DND-41 (cell line): ENCODE results near the gene MDM1.

ENCODE experiments used
- ATAC-seq: fragments of 200-7000 bp; cut with Tn5 transposase; 3 replicates; pipeline ENCODE4 v1.9.1; 2021; ENCODE audit warnings: low read depth; ENCODE audit not compliant: insufficient read depth
- DNase-seq: peaks from one replicate; pipeline ENCODE4 v3.0.0-alpha.2; 2020
- H2AFZ ChIP-seq: 2 replicates; pipeline ENCODE4 v1.6.0; 2012; ENCODE audit warnings: low read depth, low read length
- H3K27ac ChIP-seq: 2 replicates; pipeline ENCODE4 v1.5.1; 2012; ENCODE audit warnings: low read length, inconsistent platforms
- H3K27me3 ChIP-seq: fragments of 200-600 bp; sonication (generic); 2 replicates; pipeline ENCODE4 v1.6.0; 2012; ENCODE audit warnings: low read length, mild to moderate bottlenecking, inconsistent platforms; ENCODE audit not compliant: insufficient read depth, poor library complexity
- H3K36me3 ChIP-seq: 2 replicates; pipeline ENCODE4 v1.5.1; 2012; ENCODE audit warnings: low read length, inconsistent platforms; ENCODE audit not compliant: insufficient read depth
- H3K4me1 ChIP-seq: 2 replicates; pipeline ENCODE4 v1.5.1; 2012; ENCODE audit warnings: mild to moderate bottlenecking, low read length; ENCODE audit not compliant: insufficient read depth
- H3K4me2 ChIP-seq: 2 replicates; pipeline ENCODE4 v1.6.0; 2012; ENCODE audit warnings: mild to moderate bottlenecking, moderate library complexity, low read length, inconsistent platforms; ENCODE audit not compliant: insufficient read depth
- H3K4me3 ChIP-seq, 2 experiments: fragments of 200-600 bp in 1 of 2; shearing (Covaris generic) in 1 of 2; 2 replicates each; pipeline ENCODE4 v1.5.1; 2012 to 2016; ENCODE audit warnings: inconsistent platforms in 2 of 2, low read length in 2 of 2, mild to moderate bottlenecking in 2 of 2, low read depth in 1 of 2, moderate library complexity in 1 of 2
- H3K79me2 ChIP-seq: 2 replicates; pipeline ENCODE4 v1.6.0; 2012; ENCODE audit warnings: low read length, inconsistent platforms; ENCODE audit not compliant: insufficient read depth
- H3K9ac ChIP-seq: 2 replicates; pipeline ENCODE4 v1.6.0; 2012; ENCODE audit warnings: low read depth, mild to moderate bottlenecking, inconsistent platforms, low read length, moderate library complexity
- H3K9me3 ChIP-seq: 2 replicates; pipeline ENCODE4 v1.5.1; 2012; ENCODE audit warnings: low read length, moderate library complexity, mild to moderate bottlenecking, inconsistent platforms; ENCODE audit not compliant: insufficient read depth, severe bottlenecking
- H4K20me1 ChIP-seq: 2 replicates; pipeline ENCODE4 v1.6.0; 2012; ENCODE audit warnings: low read length; ENCODE audit not compliant: insufficient read depth
- EZH2 ChIP-seq: IDR thresholded peaks from 3 replicates; pipeline ENCODE4 v1.6.1; 2012; ENCODE audit warnings: borderline replicate concordance, low read depth, mild to moderate bottlenecking, moderate library complexity, low read length, inconsistent platforms; ENCODE audit not compliant: severe bottlenecking
- TF ChIP-seq, protein P1 (sequence below): IDR thresholded peaks from 2 replicates; pipeline ENCODE4 v1.5.1; 2012; ENCODE audit warnings: borderline replicate concordance, low read length, moderate library complexity, mild to moderate bottlenecking; ENCODE audit not compliant: poor library complexity, severe bottlenecking; ENCODE audit errors: extremely low read depth

Gene MDM1

DNA sequence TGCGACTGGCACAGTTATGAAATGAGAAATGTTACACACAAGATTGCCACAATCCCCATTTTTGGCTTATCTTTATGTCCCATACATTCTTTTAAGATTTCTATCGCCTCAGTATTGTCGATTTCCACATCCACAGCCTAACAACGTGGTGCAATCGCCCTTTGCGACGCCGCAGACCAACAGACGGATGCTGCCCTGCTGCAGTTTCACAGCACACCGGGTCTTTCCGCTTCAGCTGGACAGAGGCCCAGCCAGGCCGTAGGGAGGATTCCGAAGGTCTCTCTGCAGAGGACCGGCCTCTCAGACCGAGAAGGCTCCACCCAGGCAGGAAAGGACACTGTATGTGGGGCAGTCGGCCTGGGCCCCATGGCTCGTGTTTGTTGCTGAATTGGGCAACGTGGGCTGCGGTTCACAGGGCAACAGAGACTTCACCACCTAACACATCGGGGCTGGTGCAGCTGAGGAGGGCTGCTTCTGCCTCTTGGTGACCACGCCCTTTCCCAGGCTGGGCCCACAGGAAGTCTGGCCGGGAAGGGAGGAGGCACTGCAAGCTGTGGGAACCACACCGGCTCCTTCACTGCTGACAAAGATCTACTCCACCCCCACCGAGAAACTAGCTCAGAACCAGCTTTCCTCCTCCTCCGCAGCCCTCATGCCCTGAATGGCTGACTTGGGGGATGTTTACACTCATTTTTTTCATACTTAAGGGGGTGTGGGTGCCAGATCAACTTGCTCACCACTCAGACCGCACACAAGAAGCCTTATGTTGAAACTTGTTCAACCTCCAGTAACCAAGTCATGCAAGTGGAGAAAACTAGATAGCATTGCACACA lies 32.9 kb upstream of the MDM1 start:
- Histone ChIP-seq H4K20me1 (no peaks in the 10 kb centered on the region), H3K27me3 (no peaks in the 10 kb centered on the region), H3K4me1 (peaks cover 22% of the 10 kb centered on the region), H3K9ac (peak overlapping the region; percentile 33), H3K9me3 (no peaks in the 10 kb centered on the region), H3K4me3 (peak overlapping the region in 1 of 2 experiments; percentile 16; a peak in 1 of 4 replicates), H3K4me2 (peak overlapping the region; percentile 58), H2AFZ (peak overlapping the region; percentile 62), H3K79me2 (no peaks in the 10 kb centered on the region), H3K27ac (peak overlapping the region; percentile 75), H3K36me3 (no peaks in the 10 kb centered on the region)
- ATAC-seq, result peak; percentile 96
- peak; percentile 97 for DNase-seq
- TF ChIP-seq, protein P1, sequence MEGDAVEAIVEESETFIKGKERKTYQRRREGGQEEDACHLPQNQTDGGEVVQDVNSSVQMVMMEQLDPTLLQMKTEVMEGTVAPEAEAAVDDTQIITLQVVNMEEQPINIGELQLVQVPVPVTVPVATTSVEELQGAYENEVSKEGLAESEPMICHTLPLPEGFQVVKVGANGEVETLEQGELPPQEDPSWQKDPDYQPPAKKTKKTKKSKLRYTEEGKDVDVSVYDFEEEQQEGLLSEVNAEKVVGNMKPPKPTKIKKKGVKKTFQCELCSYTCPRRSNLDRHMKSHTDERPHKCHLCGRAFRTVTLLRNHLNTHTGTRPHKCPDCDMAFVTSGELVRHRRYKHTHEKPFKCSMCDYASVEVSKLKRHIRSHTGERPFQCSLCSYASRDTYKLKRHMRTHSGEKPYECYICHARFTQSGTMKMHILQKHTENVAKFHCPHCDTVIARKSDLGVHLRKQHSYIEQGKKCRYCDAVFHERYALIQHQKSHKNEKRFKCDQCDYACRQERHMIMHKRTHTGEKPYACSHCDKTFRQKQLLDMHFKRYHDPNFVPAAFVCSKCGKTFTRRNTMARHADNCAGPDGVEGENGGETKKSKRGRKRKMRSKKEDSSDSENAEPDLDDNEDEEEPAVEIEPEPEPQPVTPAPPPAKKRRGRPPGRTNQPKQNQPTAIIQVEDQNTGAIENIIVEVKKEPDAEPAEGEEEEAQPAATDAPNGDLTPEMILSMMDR, result peak; percentile 22
- TF ChIP-seq EZH2, result no peak

DNA sequence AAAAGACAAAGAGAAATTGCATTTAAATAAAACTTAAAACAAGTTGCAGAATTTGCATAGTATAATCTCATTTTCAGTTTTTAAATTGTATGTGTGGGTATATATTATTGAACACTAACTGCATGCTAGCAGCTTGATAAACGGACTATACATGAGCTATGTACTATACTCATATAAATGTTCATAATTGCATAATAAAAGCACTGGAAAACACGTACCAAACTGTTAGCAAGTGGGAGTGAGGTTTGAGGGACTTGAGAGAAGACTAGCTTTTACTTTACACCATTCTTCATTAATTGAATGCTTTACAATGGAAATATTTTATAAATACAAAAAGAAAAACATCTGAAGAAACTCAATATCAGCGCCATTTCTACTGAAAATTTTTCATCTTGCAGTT lies 32.2 kb upstream of the MDM1 start:
- Histone ChIP-seq H2AFZ (no peak overlapping the region), H3K27ac (no peak overlapping the region), H3K9ac (no peak overlapping the region), H4K20me1 (no peaks in the 10 kb centered on the region), H3K27me3 (no peaks in the 10 kb centered on the region), H3K4me2 (no peak overlapping the region), H3K79me2 (no peaks in the 10 kb centered on the region), H3K4me1 (peaks cover 22% of the 10 kb centered on the region), H3K4me3 (no peak overlapping the region), H3K9me3 (no peaks in the 10 kb centered on the region), H3K36me3 (no peaks in the 10 kb centered on the region)
- no peak for TF ChIP-seq EZH2
- TF ChIP-seq, protein P1, result no peak
- no peak for ATAC-seq
- DNase-seq, result no peak

DNA sequence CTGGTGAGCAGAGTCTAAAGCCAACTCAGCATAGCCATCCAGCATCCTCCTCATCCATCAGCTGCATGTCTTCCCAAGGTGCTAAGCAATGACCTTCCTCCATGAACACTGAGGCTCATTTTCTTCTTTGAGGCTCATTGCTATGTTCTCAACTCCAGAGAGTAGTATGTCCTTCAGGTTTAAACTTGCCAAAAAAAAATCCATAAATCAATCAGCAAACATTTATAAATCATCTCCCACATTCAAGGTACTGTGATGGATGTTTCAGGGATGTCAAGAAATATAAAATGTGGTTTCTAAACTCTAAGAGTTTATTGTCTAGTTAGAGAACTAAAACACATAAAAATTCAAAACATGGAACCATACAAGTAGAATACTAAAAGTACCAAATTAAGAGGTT lies 29.8 kb upstream of the MDM1 start:
- Histone ChIP-seq H3K36me3 (no peaks in the 10 kb centered on the region), H4K20me1 (no peaks in the 10 kb centered on the region), H3K4me2 (no peak overlapping the region), H3K4me1 (peaks cover 22% of the 10 kb centered on the region), H3K4me3 (no peak overlapping the region), H3K27ac (no peak overlapping the region), H3K9ac (no peak overlapping the region), H3K79me2 (no peaks in the 10 kb centered on the region), H3K9me3 (no peaks in the 10 kb centered on the region), H3K27me3 (no peaks in the 10 kb centered on the region), H2AFZ (no peak overlapping the region)
- TF ChIP-seq EZH2, result no peak
- TF ChIP-seq, protein P1, result no peak
- no peak for ATAC-seq
- no peak for DNase-seq

DNA sequence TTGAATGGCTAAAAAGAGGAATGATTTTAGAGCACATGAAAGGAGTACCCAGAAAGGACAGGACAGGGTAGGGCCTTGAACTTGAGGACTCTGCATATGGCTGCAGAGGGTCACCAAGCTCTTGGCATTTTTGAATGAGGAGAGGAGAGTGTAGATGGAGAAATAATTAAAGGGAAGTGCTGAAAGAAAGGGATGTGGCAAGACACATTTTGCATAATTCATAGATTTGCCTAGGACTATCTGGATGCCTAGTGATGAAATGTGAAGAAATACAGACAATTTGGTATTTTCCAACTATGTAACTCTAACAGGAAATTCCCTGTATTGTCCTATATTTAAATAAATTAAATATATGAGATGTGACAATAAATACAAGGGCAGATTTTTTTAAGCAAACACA lies 27.5 kb upstream of the MDM1 start:
- no peaks in the 10 kb centered on the region for H3K36me3 ChIP-seq
- no peaks in the 10 kb centered on the region for H3K27me3 ChIP-seq
- TF ChIP-seq EZH2, result no peak
- TF ChIP-seq, protein P1, result no peak
- H3K9me3 ChIP-seq, result no peaks in the 10 kb centered on the region
- H2AFZ ChIP-seq, result no peak overlapping the region
- H3K79me2 ChIP-seq, result no peaks in the 10 kb centered on the region
- H4K20me1 ChIP-seq, result no peaks in the 10 kb centered on the region
- H3K9ac ChIP-seq, result no peak overlapping the region
- ATAC-seq (no peak), DNase-seq (no peak)
- H3K4me3 ChIP-seq, result no peak overlapping the region
- H3K27ac ChIP-seq, result no peak overlapping the region
- no peak overlapping the region for H3K4me2 ChIP-seq
- H3K4me1 ChIP-seq, result peaks cover 2% of the 10 kb centered on the region
